Activated naive CD4-positive, alpha-beta T cell treated with anti-CD3 and anti-CD28 coated beads, Interleukin-2, amount 50 U/mL, for 24 hours (primary cell): ENCODE measurements around the gene ZC3H7B.
"Not testable (repeated sequence)": the region's sequence is repeated elsewhere in the genome, so short reads cannot be mapped to it uniquely, and the experiment has no call there.

Source experiments
- H3K27ac Mint-ChIP-seq: one replicate; pipeline ENCODE4 v1.8.0; 2021; ENCODE audit warnings: mild to moderate bottlenecking, mixed read lengths
- H3K27me3 Mint-ChIP-seq: one replicate; pipeline ENCODE4 v1.8.0; 2021; ENCODE audit warnings: mixed read lengths
- H3K36me3 Mint-ChIP-seq: one replicate; pipeline ENCODE4 v1.8.0; 2021; ENCODE audit warnings: mixed read lengths
- H3K4me1 Mint-ChIP-seq: one replicate; pipeline ENCODE4 v1.8.0; 2021; ENCODE audit warnings: mixed read lengths
- H3K4me3 Mint-ChIP-seq: one replicate; pipeline ENCODE4 v1.8.0; 2021; ENCODE audit warnings: mild to moderate bottlenecking, mixed read lengths
- H3K9me3 Mint-ChIP-seq: one replicate; pipeline ENCODE4 v1.8.0; 2021; ENCODE audit warnings: mixed read lengths

ZC3H7B gene

GRCh38 chr22:41301085-41302020, at the start of gene ZC3H7B:
Gene ZC3H7B (plus strand): TSS chr22:41301525. CDS start chr22:41320661, 19,136 bp downstream.
- Mint-ChIP-seq H3K27me3 (no peaks in the 10 kb centered on the region), H3K9me3 (no peaks in the 10 kb centered on the region), H3K4me3 (peak within 1 kb of the TSS; percentile 88), H3K27ac (peak within 1 kb of the TSS; percentile 95), H3K36me3 (peaks cover 3% of the 10 kb centered on the region), H3K4me1 (peaks cover 33% of the 10 kb centered on the region)

GRCh38 chr22:41252365-41252764, 49.0 kb upstream of the ZC3H7B start:
- Mint-ChIP-seq H3K27ac (no peak overlapping the region), H3K4me3 (no peak overlapping the region), H3K27me3 (no peaks in the 10 kb centered on the region), H3K4me1 (no peaks in the 10 kb centered on the region), H3K9me3 (no peaks in the 10 kb centered on the region), H3K36me3 (peaks cover 3% of the 10 kb centered on the region)

- no peak overlapping the region for H3K27ac Mint-ChIP-seq
- H3K36me3 Mint-ChIP-seq, result no peaks in the 10 kb centered on the region
- no peaks in the 10 kb centered on the region for H3K4me1 Mint-ChIP-seq
- H3K9me3 Mint-ChIP-seq, result no peaks in the 10 kb centered on the region
- no peak overlapping the region for H3K4me3 Mint-ChIP-seq
- no peaks in the 10 kb centered on the region for H3K27me3 Mint-ChIP-seq
Observed at GRCh38 chr22:41254230-41254629, 47.1 kb upstream of the ZC3H7B start.

GRCh38 chr22:41256254-41257253, 44.8 kb upstream of the ZC3H7B start:
- Mint-ChIP-seq H3K27me3 (no peaks in the 10 kb centered on the region), H3K4me1 (no peaks in the 10 kb centered on the region), H3K36me3 (no peaks in the 10 kb centered on the region), H3K27ac (no peak overlapping the region), H3K9me3 (no peaks in the 10 kb centered on the region), H3K4me3 (no peak overlapping the region)

- H3K27ac Mint-ChIP-seq, result no peak overlapping the region
- H3K9me3 Mint-ChIP-seq, result no peaks in the 10 kb centered on the region
- H3K4me1 Mint-ChIP-seq, result no peaks in the 10 kb centered on the region
- no peak overlapping the region for H3K4me3 Mint-ChIP-seq
- H3K36me3 Mint-ChIP-seq, result no peaks in the 10 kb centered on the region
- H3K27me3 Mint-ChIP-seq, result no peaks in the 10 kb centered on the region
Observed at GRCh38 chr22:41257696-41258095, 43.6 kb upstream of the ZC3H7B start.

- not testable (repeated sequence) for H3K4me1 Mint-ChIP-seq, H3K36me3 Mint-ChIP-seq, H3K27me3 Mint-ChIP-seq, H3K9me3 Mint-ChIP-seq, H3K27ac Mint-ChIP-seq, H3K4me3 Mint-ChIP-seq
Observed at GRCh38 chr22:41259756-41260155, 41.6 kb upstream of the ZC3H7B start.

- no peaks in the 10 kb centered on the region for H3K4me1 Mint-ChIP-seq
- no peak overlapping the region for H3K27ac Mint-ChIP-seq
- no peaks in the 10 kb centered on the region for H3K9me3 Mint-ChIP-seq
- peaks cover 2% of the 10 kb centered on the region for H3K36me3 Mint-ChIP-seq
- no peaks in the 10 kb centered on the region for H3K27me3 Mint-ChIP-seq
- H3K4me3 Mint-ChIP-seq, result no peak overlapping the region
Observed at GRCh38 chr22:41260871-41261270, 40.5 kb upstream of the ZC3H7B start.

- Mint-ChIP-seq H3K9me3 (no peaks in the 10 kb centered on the region), H3K4me1 (no peaks in the 10 kb centered on the region), H3K27me3 (no peaks in the 10 kb centered on the region), H3K36me3 (peaks cover 2% of the 10 kb centered on the region), H3K27ac (no peak overlapping the region), H3K4me3 (no peak overlapping the region)
Observed at GRCh38 chr22:41261541-41262249, 39.6 kb upstream of the ZC3H7B start.

GRCh38 chr22:41262250-41262765, 39.0 kb upstream of the ZC3H7B start:
- Mint-ChIP-seq H3K36me3 (peaks cover 2% of the 10 kb centered on the region), H3K4me3 (no peak overlapping the region), H3K27me3 (no peaks in the 10 kb centered on the region), H3K27ac (no peak overlapping the region), H3K9me3 (no peaks in the 10 kb centered on the region), H3K4me1 (no peaks in the 10 kb centered on the region)

- no peaks in the 10 kb centered on the region for H3K4me1 Mint-ChIP-seq
- H3K4me3 Mint-ChIP-seq, result no peak overlapping the region
- peaks cover 4% of the 10 kb centered on the region for H3K36me3 Mint-ChIP-seq
- no peaks in the 10 kb centered on the region for H3K27me3 Mint-ChIP-seq
- no peaks in the 10 kb centered on the region for H3K9me3 Mint-ChIP-seq
- H3K27ac Mint-ChIP-seq, result no peak overlapping the region
Observed at GRCh38 chr22:41263704-41264103, 37.6 kb upstream of the ZC3H7B start.

- Mint-ChIP-seq H3K4me3 (no peak overlapping the region), H3K27ac (no peak overlapping the region)
Observed at GRCh38 chr22:41264408-41264941, 36.9 kb upstream of the ZC3H7B start.

GRCh38 chr22:41267958-41268357, 33.4 kb upstream of the ZC3H7B start:
- Mint-ChIP-seq H3K36me3 (peaks cover 8% of the 10 kb centered on the region), H3K4me1 (no peaks in the 10 kb centered on the region), H3K27ac (no peak overlapping the region), H3K9me3 (no peaks in the 10 kb centered on the region), H3K27me3 (no peaks in the 10 kb centered on the region), H3K4me3 (no peak overlapping the region)

More at GRCh38 chr22:41264408-41264941, 36.9 kb upstream of the ZC3H7B start:
- Mint-ChIP-seq H3K9me3 (no peaks in the 10 kb centered on the region), H3K4me1 (no peaks in the 10 kb centered on the region), H3K36me3 (peaks cover 6% of the 10 kb centered on the region), H3K27me3 (no peaks in the 10 kb centered on the region)

- H3K27me3 Mint-ChIP-seq, result no peaks in the 10 kb centered on the region
- no peaks in the 10 kb centered on the region for H3K9me3 Mint-ChIP-seq
- peaks cover 13% of the 10 kb centered on the region for H3K36me3 Mint-ChIP-seq
Observed at GRCh38 chr22:41271787-41272186, 29.5 kb upstream of the ZC3H7B start.

GRCh38 chr22:41273128-41273527, 28.2 kb upstream of the ZC3H7B start:
- no peaks in the 10 kb centered on the region for H3K9me3 Mint-ChIP-seq
- H3K4me1 Mint-ChIP-seq, result peaks cover 11% of the 10 kb centered on the region
- H3K27me3 Mint-ChIP-seq, result no peaks in the 10 kb centered on the region
- H3K27ac Mint-ChIP-seq, result no peak overlapping the region
- H3K36me3 Mint-ChIP-seq, result peaks cover 14% of the 10 kb centered on the region
- H3K4me3 Mint-ChIP-seq, result no peak overlapping the region

More at GRCh38 chr22:41271787-41272186, 29.5 kb upstream of the ZC3H7B start:
- no peak overlapping the region for H3K27ac Mint-ChIP-seq
- peaks cover 5% of the 10 kb centered on the region for H3K4me1 Mint-ChIP-seq
- no peak overlapping the region for H3K4me3 Mint-ChIP-seq

GRCh38 chr22:41274856-41275255, 26.5 kb upstream of the ZC3H7B start:
- H3K9me3 Mint-ChIP-seq, result no peaks in the 10 kb centered on the region
- H3K36me3 Mint-ChIP-seq, result peaks cover 12% of the 10 kb centered on the region
- H3K27ac Mint-ChIP-seq, result no peak overlapping the region
- H3K27me3 Mint-ChIP-seq, result no peaks in the 10 kb centered on the region
- no peak overlapping the region for H3K4me3 Mint-ChIP-seq
- peaks cover 11% of the 10 kb centered on the region for H3K4me1 Mint-ChIP-seq
